ENCODE results near the gene ACOT7.
"Not testable (repeated sequence)": the region's sequence is repeated elsewhere in the genome, so short reads cannot be mapped to it uniquely, and the experiment has no call there.

ACOT7 gene

GRCh38 chr1:6370006-6370405 is 23.6 kb downstream of the ACOT7 start:
- Mint-ChIP-seq H3K9me3 (no peaks in the 10 kb centered on the region), H3K36me3 (ENCODE audit: low read depth) (no peaks in the 10 kb centered on the region), H3K4me1 (ENCODE audit: low read depth) (peaks cover 7% of the 10 kb centered on the region), H3K27me3 (no peaks in the 10 kb centered on the region), H3K27ac (no peak overlapping the region), H3K4me3 (no peak overlapping the region)
- intact Hi-C loops (cut with micrococcal nuclease), result no loop called here

- Mint-ChIP-seq H3K9me3 (no peaks in the 10 kb centered on the region), H3K4me3 (no peak overlapping the region), H3K27ac (no peak overlapping the region), H3K36me3 (ENCODE audit: low read depth) (no peaks in the 10 kb centered on the region), H3K27me3 (no peaks in the 10 kb centered on the region), H3K4me1 (ENCODE audit: low read depth) (peaks cover 19% of the 10 kb centered on the region)
- intact Hi-C loops (cut with micrococcal nuclease), result no loop called here
Observed at GRCh38 chr1:6367381-6368012, 26.1 kb downstream of the ACOT7 start.

GRCh38 chr1:6365047-6365446 is 28.5 kb downstream of the ACOT7 start:
- Mint-ChIP-seq H3K4me3 (no peak overlapping the region), H3K27me3 (no peaks in the 10 kb centered on the region), H3K36me3 (ENCODE audit: low read depth) (no peaks in the 10 kb centered on the region), H3K9me3 (no peaks in the 10 kb centered on the region), H3K27ac (peak overlapping the region; percentile 16), H3K4me1 (ENCODE audit: low read depth) (peaks cover 26% of the 10 kb centered on the region)
- intact Hi-C loops (cut with micrococcal nuclease), result no loop called here

DNA sequence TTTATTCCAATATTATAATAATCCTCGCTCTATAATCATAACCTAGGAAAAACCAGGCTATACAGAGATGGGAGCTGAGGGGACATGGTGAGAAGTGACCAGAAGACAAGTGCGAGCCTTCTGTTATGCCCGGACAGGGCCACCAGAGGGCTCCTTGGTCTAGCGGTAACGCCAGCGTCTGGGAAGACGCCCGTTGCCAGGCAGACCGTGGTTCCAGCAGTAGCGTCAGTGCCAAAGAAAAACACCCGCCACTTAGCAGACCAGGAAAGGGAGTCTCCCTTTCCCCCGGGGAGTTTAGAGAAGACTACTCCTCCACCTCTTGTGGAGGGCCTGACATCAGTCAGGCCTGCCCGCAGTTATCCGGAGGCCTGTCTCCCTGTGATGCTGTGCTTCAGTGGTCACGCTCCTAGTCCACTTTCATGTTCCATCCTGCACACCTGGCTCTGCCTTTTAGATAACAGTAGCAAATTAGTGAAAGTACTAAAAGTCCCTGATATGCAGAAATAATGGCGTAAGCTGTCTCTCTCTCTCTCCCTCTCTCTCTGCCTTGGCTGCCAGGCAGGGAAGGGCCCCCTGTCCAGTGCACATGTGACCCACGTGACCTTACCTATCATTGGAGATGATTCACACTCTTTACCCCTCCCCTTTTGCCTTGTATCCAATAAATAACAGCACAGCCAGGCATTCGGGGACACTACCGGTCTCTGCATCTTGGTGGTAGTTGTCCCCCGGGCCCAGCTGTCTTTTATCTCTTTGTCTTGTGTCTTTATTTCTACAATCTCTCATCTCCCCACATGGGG is 30.3 kb downstream of the ACOT7 start:
- Mint-ChIP-seq H3K27ac (peak overlapping the region; percentile 56), H3K4me1 (ENCODE audit: low read depth) (peaks cover 36% of the 10 kb centered on the region)
- H3K36me3 Mint-ChIP-seq (ENCODE audit: low read depth); H3K9me3 Mint-ChIP-seq; H3K4me3 Mint-ChIP-seq; H3K27me3 Mint-ChIP-seq: not testable (repeated sequence)
- intact Hi-C loops (cut with micrococcal nuclease), result loop anchor here (2.0 kb wide), 1 partner anchor 42 kb away; no protein-coding TSS in a partner anchor

GRCh38 chr1:6361124-6361775 is 32.3 kb downstream of the ACOT7 start:
- Mint-ChIP-seq H3K9me3 (no peaks in the 10 kb centered on the region), H3K4me3 (no peak overlapping the region), H3K27me3 (no peaks in the 10 kb centered on the region), H3K4me1 (ENCODE audit: low read depth) (peaks cover 52% of the 10 kb centered on the region), H3K36me3 (ENCODE audit: low read depth) (no peaks in the 10 kb centered on the region), H3K27ac (peak overlapping the region; percentile 94)
- intact Hi-C loops (cut with micrococcal nuclease), result no loop called here

GRCh38 chr1:6360517-6361070 is 33.0 kb downstream of the ACOT7 start:
- H3K9me3 Mint-ChIP-seq, result no peaks in the 10 kb centered on the region

GRCh38 chr1:6360117-6360496 is 33.5 kb downstream of the ACOT7 start:
- intact Hi-C loops (cut with micrococcal nuclease), result no loop called here
- H3K9me3 Mint-ChIP-seq, result no peaks in the 10 kb centered on the region

More at GRCh38 chr1:6360517-6361070, 33.0 kb downstream of the ACOT7 start:
- no peaks in the 10 kb centered on the region for H3K27me3 Mint-ChIP-seq
- H3K36me3 Mint-ChIP-seq (ENCODE audit: low read depth), result no peaks in the 10 kb centered on the region
- H3K4me1 Mint-ChIP-seq (ENCODE audit: low read depth), result peaks cover 52% of the 10 kb centered on the region
- intact Hi-C loops (cut with micrococcal nuclease), result no loop called here
- peak overlapping the region; percentile 94 for H3K27ac Mint-ChIP-seq
- H3K4me3 Mint-ChIP-seq, result peak overlapping the region; percentile 11

GRCh38 chr1:6359216-6360116 is 34.1 kb downstream of the ACOT7 start:
- H3K4me3 Mint-ChIP-seq, result peak overlapping the region; percentile 55
- peak overlapping the region; percentile 94 for H3K27ac Mint-ChIP-seq
- H3K36me3 Mint-ChIP-seq (ENCODE audit: low read depth), result no peaks in the 10 kb centered on the region
- peaks cover 46% of the 10 kb centered on the region for H3K4me1 Mint-ChIP-seq (ENCODE audit: low read depth)
- no peaks in the 10 kb centered on the region for H3K27me3 Mint-ChIP-seq
- no peaks in the 10 kb centered on the region for H3K9me3 Mint-ChIP-seq
- intact Hi-C loops (cut with micrococcal nuclease), result no loop called here

More at GRCh38 chr1:6360117-6360496, 33.5 kb downstream of the ACOT7 start:
- no peaks in the 10 kb centered on the region for H3K36me3 Mint-ChIP-seq (ENCODE audit: low read depth)
- peak overlapping the region; percentile 94 for H3K27ac Mint-ChIP-seq
- no peaks in the 10 kb centered on the region for H3K27me3 Mint-ChIP-seq
- H3K4me1 Mint-ChIP-seq (ENCODE audit: low read depth), result peaks cover 51% of the 10 kb centered on the region
- no peak overlapping the region for H3K4me3 Mint-ChIP-seq

DNA sequence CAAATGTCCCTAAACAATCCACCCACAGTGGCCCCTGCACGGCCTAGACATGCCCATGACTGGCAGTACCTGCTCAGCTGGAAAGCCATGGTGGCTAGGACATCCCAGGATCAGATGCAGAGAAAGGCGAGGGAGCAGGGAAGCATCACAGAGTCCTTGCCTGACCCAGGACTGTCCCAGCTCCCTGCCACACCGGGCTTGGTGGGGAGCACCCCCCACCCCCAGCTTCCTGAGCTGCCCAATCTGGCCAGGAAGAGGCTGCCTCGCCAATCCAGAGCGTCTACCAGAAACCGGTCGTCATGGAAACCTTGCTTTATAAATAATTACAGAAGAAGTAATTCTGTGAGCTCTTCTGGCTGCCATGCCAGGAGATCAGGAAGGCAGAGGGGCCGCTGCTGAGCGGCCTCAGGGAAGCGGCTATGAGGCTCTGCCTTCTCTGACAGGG is 34.8 kb downstream of the ACOT7 start:
- Mint-ChIP-seq H3K27ac (peak overlapping the region; percentile 94), H3K27me3 (no peaks in the 10 kb centered on the region), H3K9me3 (no peaks in the 10 kb centered on the region), H3K36me3 (ENCODE audit: low read depth) (no peaks in the 10 kb centered on the region), H3K4me3 (peak overlapping the region; percentile 55), H3K4me1 (ENCODE audit: low read depth) (peaks cover 52% of the 10 kb centered on the region)
- intact Hi-C loops (cut with micrococcal nuclease), result no loop called here

- H3K36me3 Mint-ChIP-seq (ENCODE audit: low read depth), result no peaks in the 10 kb centered on the region
- H3K9me3 Mint-ChIP-seq, result no peaks in the 10 kb centered on the region
Observed at GRCh38 chr1:6358144-6358624, 35.4 kb downstream of the ACOT7 start.

GRCh38 chr1:6357243-6357936 is 36.2 kb downstream of the ACOT7 start:
- Mint-ChIP-seq H3K27me3 (no peaks in the 10 kb centered on the region), H3K9me3 (no peaks in the 10 kb centered on the region), H3K4me3 (peak overlapping the region; percentile 55), H3K27ac (peak overlapping the region; percentile 94), H3K4me1 (ENCODE audit: low read depth) (peaks cover 46% of the 10 kb centered on the region), H3K36me3 (ENCODE audit: low read depth) (no peaks in the 10 kb centered on the region)
- intact Hi-C loops (cut with micrococcal nuclease), result no loop called here

More at GRCh38 chr1:6358144-6358624, 35.4 kb downstream of the ACOT7 start:
- H3K27ac Mint-ChIP-seq, result peak overlapping the region; percentile 94
- peak overlapping the region; percentile 55 for H3K4me3 Mint-ChIP-seq
- intact Hi-C loops (cut with micrococcal nuclease), result no loop called here
- peaks cover 48% of the 10 kb centered on the region for H3K4me1 Mint-ChIP-seq (ENCODE audit: low read depth)
- no peaks in the 10 kb centered on the region for H3K27me3 Mint-ChIP-seq

DNA sequence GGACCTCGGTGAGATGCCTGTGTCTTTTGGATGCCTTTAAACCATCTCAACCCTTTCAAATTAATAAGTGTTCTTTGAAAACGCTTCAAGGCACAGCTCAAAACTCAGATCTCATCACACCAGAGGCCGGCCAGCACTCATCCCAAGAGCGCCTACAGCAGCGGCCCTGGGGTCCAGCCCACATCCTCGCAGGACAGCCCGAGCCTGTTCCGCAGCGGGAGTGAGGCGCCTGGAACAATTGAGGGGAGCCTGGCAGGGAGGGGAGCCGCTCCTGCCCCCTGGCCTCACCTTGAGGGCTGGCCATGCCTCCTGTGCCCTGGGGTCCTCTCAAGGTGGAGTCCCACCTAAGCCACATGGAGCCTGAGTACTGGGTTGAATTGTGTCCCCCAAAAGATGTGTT is 37.9 kb downstream of the ACOT7 start:
- Mint-ChIP-seq H3K27ac (no peak overlapping the region), H3K27me3 (no peaks in the 10 kb centered on the region)

More for the DNA sequence above, 37.9 kb downstream of the ACOT7 start:
- no peaks in the 10 kb centered on the region for H3K9me3 Mint-ChIP-seq
- no peaks in the 10 kb centered on the region for H3K36me3 Mint-ChIP-seq (ENCODE audit: low read depth)
- peaks cover 43% of the 10 kb centered on the region for H3K4me1 Mint-ChIP-seq (ENCODE audit: low read depth)
- intact Hi-C loops (cut with micrococcal nuclease), result no loop called here
- H3K4me3 Mint-ChIP-seq, result no peak overlapping the region
